Stimulated activated naive CD8-positive, alpha-beta T cell treated with anti-CD3 and anti-CD28 coated beads, Interleukin-15, Interleukin-2, amounts not matched to agents 100 ng/mL and 50 ng/mL, for 24 hours (primary cell): ENCODE data around the gene ZNF76.
A peak's percentile ranks its signal among the peaks of the same experiment; 100 is the strongest.

Experiments used
- H3K27ac Mint-ChIP-seq: one replicate; pipeline ENCODE4 v1.8.0; 2021; ENCODE audit warnings: mild to moderate bottlenecking, mixed read lengths
- H3K27me3 Mint-ChIP-seq: one replicate; pipeline ENCODE4 v1.8.0; 2021; ENCODE audit warnings: mixed read lengths
- H3K36me3 Mint-ChIP-seq: one replicate; pipeline ENCODE4 v1.8.0; 2021; ENCODE audit warnings: low read depth, mixed read lengths
- H3K4me1 Mint-ChIP-seq: one replicate; pipeline ENCODE4 v1.8.0; 2021; ENCODE audit warnings: low read depth, mixed read lengths
- H3K4me3 Mint-ChIP-seq: one replicate; pipeline ENCODE4 v1.8.0; 2021; ENCODE audit warnings: mild to moderate bottlenecking, mixed read lengths
- H3K9me3 Mint-ChIP-seq: one replicate; pipeline ENCODE4 v1.8.0; 2021; ENCODE audit warnings: mixed read lengths

The ZNF76 gene

GRCh38 chr6:35247642-35248231, 11.8 kb upstream of the ZNF76 start:
- H3K9me3 Mint-ChIP-seq: no peaks in the 10 kb centered on the region
- H3K4me3 Mint-ChIP-seq: no peak overlapping the region

GRCh38 chr6:35248300-35248699, 11.2 kb upstream of the ZNF76 start:
- H3K4me3 Mint-ChIP-seq: no peak overlapping the region
- H3K27me3 Mint-ChIP-seq: no peaks in the 10 kb centered on the region
- peak overlapping the region; percentile 36 for H3K27ac Mint-ChIP-seq
- H3K36me3 Mint-ChIP-seq: peaks cover 5% of the 10 kb centered on the region
- peaks cover 14% of the 10 kb centered on the region for H3K4me1 Mint-ChIP-seq
- no peaks in the 10 kb centered on the region for H3K9me3 Mint-ChIP-seq

More at GRCh38 chr6:35247642-35248231, 11.8 kb upstream of the ZNF76 start:
- Mint-ChIP-seq H3K27me3 (no peaks in the 10 kb centered on the region), H3K4me1 (peaks cover 14% of the 10 kb centered on the region), H3K36me3 (peaks cover 5% of the 10 kb centered on the region), H3K27ac (peak overlapping the region; percentile 36)

GRCh38 chr6:35248965-35249364, 10.6 kb upstream of the ZNF76 start:
- peaks cover 5% of the 10 kb centered on the region for H3K36me3 Mint-ChIP-seq
- H3K4me3 Mint-ChIP-seq: no peak overlapping the region
- no peaks in the 10 kb centered on the region for H3K27me3 Mint-ChIP-seq
- no peak overlapping the region for H3K27ac Mint-ChIP-seq
- H3K9me3 Mint-ChIP-seq: no peaks in the 10 kb centered on the region
- peaks cover 14% of the 10 kb centered on the region for H3K4me1 Mint-ChIP-seq

GRCh38 chr6:35251949-35252348, 7.6 kb upstream of the ZNF76 start:
- no peak overlapping the region for H3K27ac Mint-ChIP-seq
- H3K4me1 Mint-ChIP-seq: peaks cover 14% of the 10 kb centered on the region
- no peaks in the 10 kb centered on the region for H3K36me3 Mint-ChIP-seq
- H3K9me3 Mint-ChIP-seq: no peaks in the 10 kb centered on the region
- no peaks in the 10 kb centered on the region for H3K27me3 Mint-ChIP-seq
- no peak overlapping the region for H3K4me3 Mint-ChIP-seq

GRCh38 chr6:35253249-35253648, 6.3 kb upstream of the ZNF76 start:
- H3K9me3 Mint-ChIP-seq: no peaks in the 10 kb centered on the region
- H3K27me3 Mint-ChIP-seq: no peaks in the 10 kb centered on the region
- H3K27ac Mint-ChIP-seq: peak overlapping the region; percentile 17
- H3K4me3 Mint-ChIP-seq: no peak overlapping the region
- H3K4me1 Mint-ChIP-seq: peaks cover 12% of the 10 kb centered on the region
- H3K36me3 Mint-ChIP-seq: no peaks in the 10 kb centered on the region

GRCh38 chr6:35258336-35258735, 1.2 kb upstream of the ZNF76 start:
- no peaks in the 10 kb centered on the region for H3K9me3 Mint-ChIP-seq
- H3K27me3 Mint-ChIP-seq: no peaks in the 10 kb centered on the region
- peak overlapping the region; percentile 90 for H3K27ac Mint-ChIP-seq
- H3K4me3 Mint-ChIP-seq: peak overlapping the region; percentile 97
- H3K36me3 Mint-ChIP-seq: no peaks in the 10 kb centered on the region
- H3K4me1 Mint-ChIP-seq: peaks cover 42% of the 10 kb centered on the region

- Mint-ChIP-seq H3K27me3 (no peaks in the 10 kb centered on the region), H3K4me1 (peaks cover 47% of the 10 kb centered on the region), H3K36me3 (no peaks in the 10 kb centered on the region), H3K27ac (peak overlapping the region; percentile 90), H3K4me3 (peak overlapping the region; percentile 97), H3K9me3 (no peaks in the 10 kb centered on the region)
These were observed 709 bp upstream of the ZNF76 start for GRCh38 chr6:35258858-35259193.

- H3K36me3 Mint-ChIP-seq: no peaks in the 10 kb centered on the region
- H3K27ac Mint-ChIP-seq: peak overlapping the region; percentile 92
- no peaks in the 10 kb centered on the region for H3K27me3 Mint-ChIP-seq
- peak overlapping the region; percentile 88 for H3K4me3 Mint-ChIP-seq
- H3K4me1 Mint-ChIP-seq: peaks cover 58% of the 10 kb centered on the region
- H3K9me3 Mint-ChIP-seq: no peaks in the 10 kb centered on the region
These were observed 534 bp downstream of the ZNF76 start for GRCh38 chr6:35259948-35260590.

- Mint-ChIP-seq H3K36me3 (no peaks in the 10 kb centered on the region), H3K27ac (peak overlapping the region; percentile 92), H3K4me1 (peaks cover 64% of the 10 kb centered on the region), H3K4me3 (peak overlapping the region; percentile 88), H3K9me3 (no peaks in the 10 kb centered on the region), H3K27me3 (no peaks in the 10 kb centered on the region)
These were observed 1.3 kb downstream of the ZNF76 start for GRCh38 chr6:35260591-35261570.

- H3K36me3 Mint-ChIP-seq: peaks cover 3% of the 10 kb centered on the region
- H3K27ac Mint-ChIP-seq: peak overlapping the region; percentile 5
- no peak overlapping the region for H3K4me3 Mint-ChIP-seq
- no peaks in the 10 kb centered on the region for H3K27me3 Mint-ChIP-seq
- no peaks in the 10 kb centered on the region for H3K9me3 Mint-ChIP-seq
- H3K4me1 Mint-ChIP-seq: peaks cover 65% of the 10 kb centered on the region
These were observed 3.1 kb downstream of the ZNF76 start for GRCh38 chr6:35262596-35262995.

GRCh38 chr6:35264550-35265274, 5.2 kb downstream of the ZNF76 start:
- Mint-ChIP-seq H3K36me3 (peaks cover 9% of the 10 kb centered on the region), H3K4me1 (peaks cover 60% of the 10 kb centered on the region), H3K27me3 (no peaks in the 10 kb centered on the region), H3K4me3 (no peak overlapping the region), H3K9me3 (no peaks in the 10 kb centered on the region), H3K27ac (no peak overlapping the region)

- Mint-ChIP-seq H3K36me3 (peaks cover 12% of the 10 kb centered on the region), H3K9me3 (no peaks in the 10 kb centered on the region), H3K27me3 (no peaks in the 10 kb centered on the region), H3K4me1 (peaks cover 54% of the 10 kb centered on the region), H3K4me3 (no peak overlapping the region), H3K27ac (no peak overlapping the region)
These were observed 6.0 kb downstream of the ZNF76 start for GRCh38 chr6:35265523-35265922.

- Mint-ChIP-seq H3K27me3 (no peaks in the 10 kb centered on the region), H3K36me3 (peaks cover 18% of the 10 kb centered on the region), H3K4me1 (peaks cover 38% of the 10 kb centered on the region), H3K4me3 (no peak overlapping the region), H3K9me3 (no peaks in the 10 kb centered on the region), H3K27ac (no peak overlapping the region)
These were observed 7.9 kb downstream of the ZNF76 start for GRCh38 chr6:35267446-35267845.

- no peaks in the 10 kb centered on the region for H3K9me3 Mint-ChIP-seq
- no peak overlapping the region for H3K27ac Mint-ChIP-seq
- peaks cover 18% of the 10 kb centered on the region for H3K36me3 Mint-ChIP-seq
- no peak overlapping the region for H3K4me3 Mint-ChIP-seq
- no peaks in the 10 kb centered on the region for H3K27me3 Mint-ChIP-seq
- H3K4me1 Mint-ChIP-seq: peaks cover 33% of the 10 kb centered on the region
These were observed 8.4 kb downstream of the ZNF76 start for GRCh38 chr6:35267897-35268296.
